Measurements from ENCODE around the gene PTPRN2. TPM values are rescaled to one million over a fixed set of nuclear protein-coding genes. Genes with fewer than 3 reads are reported as not detected.

The PTPRN2 gene
- total RNA-seq, 1 donor from 2014 or later, result 11.4 TPM

DNA sequence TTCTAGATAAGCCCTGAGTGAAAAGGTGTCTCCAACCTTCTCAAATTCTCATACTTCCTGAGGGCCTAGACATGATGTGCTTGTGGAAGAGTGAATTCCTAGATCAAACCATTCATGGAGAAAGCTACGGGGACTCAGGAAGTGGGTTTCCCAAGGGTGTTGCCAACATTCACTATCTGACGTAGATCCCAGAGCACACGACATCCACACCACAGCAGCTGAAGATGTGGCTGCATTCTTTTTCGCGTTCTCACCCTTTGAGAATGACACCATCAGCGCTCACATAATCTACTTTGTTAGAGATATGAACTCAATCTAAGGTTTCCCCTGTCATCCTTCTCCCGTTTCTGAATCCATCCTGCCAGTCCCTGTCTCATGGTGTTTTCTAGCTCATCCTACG, 960.0 kb downstream of the PTPRN2 start:
- Mint-ChIP-seq H3K4me3 (ENCODE audit: low read depth) (no peak overlapping the region), H3K27me3 (peaks cover 44% of the 10 kb centered on the region), H3K36me3 (ENCODE audit: insufficient read depth) (no peaks in the 10 kb centered on the region), H3K9me3 (ENCODE audit: low read depth) (no peaks in the 10 kb centered on the region), H3K27ac (no peak overlapping the region), H3K4me1 (ENCODE audit: low read depth) (no peaks in the 10 kb centered on the region)
- TF ChIP-seq CTCF (IDR thresholded peaks at IDR 0.05; ENCODE audit: unreplicated experiment), result no peak
- DNase-seq (ENCODE audit: low spot score, unreplicated experiment), result no peak

DNA sequence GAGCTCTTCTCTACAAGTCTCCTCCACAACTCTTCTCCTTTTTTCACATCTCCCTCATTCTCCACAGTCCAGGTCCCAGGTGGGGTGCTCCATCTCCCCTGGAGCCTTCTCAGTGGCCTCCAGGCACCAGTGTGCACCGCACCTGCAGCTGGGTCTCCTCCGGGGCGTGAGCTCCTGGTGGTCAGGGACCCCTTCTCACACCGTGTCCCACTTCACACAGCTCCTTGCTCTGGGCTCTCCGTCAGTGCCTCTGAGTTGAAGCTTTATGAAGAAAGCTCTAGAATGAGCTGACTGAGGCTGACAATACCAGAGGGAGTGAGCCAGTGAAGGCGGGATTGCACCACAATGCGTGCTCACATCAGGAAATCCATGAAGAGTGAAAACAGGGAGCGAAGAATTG, 960.6 kb downstream of the PTPRN2 start:
- no peaks in the 10 kb centered on the region for H3K9me3 Mint-ChIP-seq (ENCODE audit: low read depth)
- TF ChIP-seq CTCF (IDR thresholded peaks at IDR 0.05; ENCODE audit: unreplicated experiment), result no peak
- H3K27ac Mint-ChIP-seq, result no peak overlapping the region
- H3K4me1 Mint-ChIP-seq (ENCODE audit: low read depth), result no peaks in the 10 kb centered on the region
- no peak for DNase-seq (ENCODE audit: low spot score, unreplicated experiment)
- H3K27me3 Mint-ChIP-seq, result peaks cover 44% of the 10 kb centered on the region
- no peak overlapping the region for H3K4me3 Mint-ChIP-seq (ENCODE audit: low read depth)
- H3K36me3 Mint-ChIP-seq (ENCODE audit: insufficient read depth), result no peaks in the 10 kb centered on the region

DNA sequence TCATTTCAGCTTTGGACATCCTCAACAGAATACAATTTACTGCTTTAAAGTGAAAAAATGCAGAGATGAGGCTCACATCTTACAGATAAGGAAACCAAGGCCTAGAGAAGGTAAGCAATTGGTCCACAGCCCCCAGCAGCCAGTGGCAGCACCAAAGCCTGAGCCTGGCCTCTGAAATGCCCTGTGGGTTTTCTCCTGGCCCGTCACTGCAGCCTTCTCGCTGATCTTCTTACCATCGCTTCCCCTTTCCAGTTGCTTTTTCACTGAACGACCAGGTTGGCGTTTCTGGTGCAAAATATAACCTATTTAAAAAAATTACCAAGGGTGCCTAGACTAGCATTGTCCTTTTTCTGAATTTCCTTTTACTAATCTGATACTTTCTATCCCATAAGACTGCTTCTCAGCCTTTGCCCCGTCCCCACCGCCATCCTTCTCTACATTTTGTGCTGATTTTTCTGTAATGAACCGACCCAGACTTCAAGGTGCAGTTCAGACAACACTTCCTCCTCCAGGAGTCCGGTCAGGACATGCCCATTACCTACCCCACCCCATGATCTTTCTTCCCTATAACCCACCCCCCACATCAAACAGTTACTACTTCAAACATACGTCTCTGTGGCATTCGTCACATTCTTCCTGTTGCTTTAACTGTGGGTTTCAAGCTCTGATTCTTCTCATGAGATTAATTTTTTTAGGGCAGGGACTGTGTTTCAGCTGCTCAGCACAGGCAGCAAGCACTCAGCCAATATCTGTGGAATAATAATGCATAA, 961.5 kb downstream of the PTPRN2 start:
- Mint-ChIP-seq H3K4me3 (ENCODE audit: low read depth) (no peak overlapping the region), H3K27ac (no peak overlapping the region), H3K9me3 (ENCODE audit: low read depth) (no peaks in the 10 kb centered on the region), H3K27me3 (peaks cover 43% of the 10 kb centered on the region), H3K36me3 (ENCODE audit: insufficient read depth) (no peaks in the 10 kb centered on the region), H3K4me1 (ENCODE audit: low read depth) (no peaks in the 10 kb centered on the region)
- TF ChIP-seq CTCF (IDR thresholded peaks at IDR 0.05; ENCODE audit: unreplicated experiment), result no peak
- no peak for DNase-seq (ENCODE audit: low spot score, unreplicated experiment)

DNA sequence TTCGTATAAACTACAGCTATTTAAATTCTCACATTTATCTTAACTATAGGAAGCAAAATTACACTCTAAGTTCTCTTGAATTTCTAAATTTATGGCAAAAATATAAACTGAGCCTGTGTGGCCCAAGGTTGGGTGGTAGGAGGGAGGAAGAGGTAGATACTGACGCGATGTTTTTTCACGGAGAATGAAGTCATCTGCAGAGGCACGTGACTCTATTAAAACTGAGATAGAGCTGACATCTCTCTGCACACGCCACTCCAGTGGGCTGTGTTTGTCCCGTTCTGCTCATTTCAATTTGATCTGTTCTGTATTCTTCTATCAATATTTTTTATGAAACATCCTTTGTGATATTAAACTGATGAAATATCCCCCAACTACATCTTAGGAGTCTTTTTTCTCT, 964.1 kb downstream of the PTPRN2 start:
- Mint-ChIP-seq H3K4me1 (ENCODE audit: low read depth) (no peaks in the 10 kb centered on the region), H3K36me3 (ENCODE audit: insufficient read depth) (no peaks in the 10 kb centered on the region), H3K27me3 (peaks cover 29% of the 10 kb centered on the region), H3K4me3 (ENCODE audit: low read depth) (no peak overlapping the region), H3K9me3 (ENCODE audit: low read depth) (no peaks in the 10 kb centered on the region), H3K27ac (no peak overlapping the region)
- DNase-seq (ENCODE audit: low spot score, unreplicated experiment), result no peak
- TF ChIP-seq CTCF (IDR thresholded peaks at IDR 0.05; ENCODE audit: unreplicated experiment), result no peak

DNA sequence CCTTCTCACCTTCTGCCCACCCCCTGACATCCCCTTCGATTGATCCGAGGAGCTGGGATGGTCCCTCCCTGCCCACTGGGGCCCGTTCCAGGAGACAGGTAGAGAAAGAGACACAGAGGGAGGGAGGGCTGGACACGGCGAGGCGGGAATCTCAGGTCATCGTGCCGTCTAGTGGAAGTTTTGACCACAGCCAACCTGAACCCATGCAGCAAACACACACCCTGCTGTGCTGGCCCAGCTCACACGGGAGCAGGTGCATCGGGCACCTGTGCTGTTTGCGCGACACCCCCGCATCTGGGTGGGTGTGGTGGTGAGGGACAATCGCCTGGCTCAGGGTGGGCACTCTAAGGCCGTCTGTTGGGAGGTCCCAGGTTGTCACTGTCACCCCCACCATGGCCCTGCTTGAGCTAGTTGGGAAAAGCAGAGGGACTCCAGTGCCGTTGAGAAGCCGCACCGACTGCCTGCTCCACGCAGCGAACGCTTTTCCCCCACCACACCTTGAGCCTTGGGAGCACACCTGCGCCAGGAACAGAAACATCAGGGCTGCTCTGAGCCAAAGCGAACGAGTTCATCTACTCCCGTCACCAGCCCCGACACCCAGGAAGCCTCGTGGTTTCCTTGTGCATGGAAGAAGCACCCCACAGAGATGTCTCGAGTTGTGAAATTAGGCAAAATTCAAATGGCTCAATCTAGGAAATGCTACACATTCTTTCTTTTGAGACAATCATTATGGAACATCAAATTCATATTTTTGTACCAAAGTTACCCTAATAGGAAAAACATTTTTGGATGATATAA, 965.0 kb downstream of the PTPRN2 start:
- Mint-ChIP-seq H3K27me3 (peaks cover 28% of the 10 kb centered on the region), H3K27ac (no peak overlapping the region), H3K4me1 (ENCODE audit: low read depth) (no peaks in the 10 kb centered on the region), H3K4me3 (ENCODE audit: low read depth) (no peak overlapping the region), H3K9me3 (ENCODE audit: low read depth) (no peaks in the 10 kb centered on the region), H3K36me3 (ENCODE audit: insufficient read depth) (no peaks in the 10 kb centered on the region)
- no peak for TF ChIP-seq CTCF (IDR thresholded peaks at IDR 0.05; ENCODE audit: unreplicated experiment)
- DNase-seq (ENCODE audit: low spot score, unreplicated experiment), result no peak
